Activated CD4-positive, alpha-beta T cell treated with anti-CD3 and anti-CD28 coated beads for 36 hours (primary cell): ENCODE results near the gene NKX2-3. TPM values are rescaled to one million over a fixed set of nuclear protein-coding genes. Genes with fewer than 3 reads are reported as not detected.

Source experiments
- ATAC-seq: fragments of 200-7000 bp; cut with Tn5 transposase; one replicate; pipeline ENCODE4 v1.10.0; 2021; ENCODE audit warnings: mild to moderate bottlenecking, moderate library complexity
- CTCF ChIA-PET: fragments of 350-600 bp; sonication (Branson Sonifier 250); formaldehyde crosslinking; loops from one replicate; lab custom pipeline; 2021; ENCODE audit warnings: antibody characterized with exemption; lab: Charles Lee
- POLR2A ChIA-PET: fragments of 350-600 bp; sonication (Branson Sonifier 250); formaldehyde crosslinking; loops from one replicate; lab custom pipeline; 2021; ENCODE audit warnings: antibody characterized with exemption, inconsistent platforms; lab: Charles Lee
- DNase-seq: peaks from one replicate; pipeline ENCODE4 v3.0.0-alpha.2; 2020
- H3K27ac Mint-ChIP-seq: one replicate; pipeline ENCODE4 v1.8.0; 2021; ENCODE audit warnings: mixed read lengths
- H3K27me3 Mint-ChIP-seq: one replicate; pipeline ENCODE4 v1.8.0; 2021; ENCODE audit warnings: mixed read lengths
- H3K36me3 Mint-ChIP-seq: one replicate; pipeline ENCODE4 v1.8.0; 2021; ENCODE audit warnings: low read depth, mixed read lengths
- H3K4me1 Mint-ChIP-seq: one replicate; pipeline ENCODE4 v1.8.0; 2021; ENCODE audit warnings: mixed read lengths
- H3K4me3 Mint-ChIP-seq: one replicate; pipeline ENCODE4 v1.8.0; 2021; ENCODE audit warnings: mild to moderate bottlenecking, moderate library complexity, mixed read lengths
- H3K9me3 Mint-ChIP-seq: one replicate; pipeline ENCODE4 v1.8.0; 2021; ENCODE audit warnings: low read depth, mixed read lengths
- intact Hi-C, 2 experiments: fragments of 100-400 bp; cut with DNase I in 1 of 2; cut with micrococcal nuclease in 1 of 2; formaldehyde crosslinking; loops; one replicate each; pipeline versions ENCODE4 v1.14.2 to v1.15.1; 2022 to 2024; cut with DNase I, micrococcal nuclease
- total RNA-seq, 2 experiments: library from RNA; stranded (reverse); gene quantifications; one replicate each; pipeline ENCODE4 v1.2.3, GENCODE V29; 2021

NKX2-3 gene
- total RNA-seq, 2 experiments from 2014 or later, result not detected

- POLR2A ChIA-PET, result no interaction called here
- H3K27me3 Mint-ChIP-seq, result peaks cover 83% of the 10 kb centered on the region
- intact Hi-C loops, result loop anchor here (5.0 to 10.0 kb wide), 2 partner anchors 293 to 296 kb away; partner anchors contain the start of gene HPSE2 (in 1 of the 2)
Observed at GRCh38 chr10:99527526-99528493, 4.9 kb upstream of the NKX2-3 start.

GRCh38 chr10:99528494-99529441 is 4.0 kb upstream of the NKX2-3 start:
- POLR2A ChIA-PET, result no interaction called here
- peaks cover 26% of the 10 kb centered on the region for H3K4me1 Mint-ChIP-seq
- no peak overlapping the region for H3K4me3 Mint-ChIP-seq
- H3K27me3 Mint-ChIP-seq, result peaks cover 85% of the 10 kb centered on the region
- intact Hi-C loops, result loop anchor here (5.0 to 10.0 kb wide), 2 partner anchors 294 to 296 kb away; partner anchors contain the start of gene HPSE2 (in 1 of the 2)
- no peaks in the 10 kb centered on the region for H3K36me3 Mint-ChIP-seq
- H3K27ac Mint-ChIP-seq, result no peak overlapping the region
- CTCF ChIA-PET, result interaction anchor here (0.8 to 1.3 kb wide), 3 partner anchors 30 to 93 kb away, joined by 3 to 4 read pairs (median 3); no protein-coding TSS in a partner anchor
- DNase-seq (no peak), ATAC-seq (no peak)
- H3K9me3 Mint-ChIP-seq, result no peaks in the 10 kb centered on the region

More at GRCh38 chr10:99527526-99528493, 4.9 kb upstream of the NKX2-3 start:
- Mint-ChIP-seq H3K27ac (no peak overlapping the region), H3K9me3 (no peaks in the 10 kb centered on the region), H3K4me3 (no peak overlapping the region), H3K36me3 (no peaks in the 10 kb centered on the region), H3K4me1 (peaks cover 29% of the 10 kb centered on the region)
- ATAC-seq, result no peak
- no peak for DNase-seq
- CTCF ChIA-PET, result no interaction called here

- no peak for DNase-seq
- H3K4me1 Mint-ChIP-seq, result peaks cover 33% of the 10 kb centered on the region
- ChIA-PET POLR2A (no interaction called here), CTCF (interaction anchor here (0.8 to 1.3 kb wide), 3 partner anchors 29 to 94 kb away, joined by 3 to 4 read pairs (median 3); no protein-coding TSS in a partner anchor)
- H3K27ac Mint-ChIP-seq, result no peak overlapping the region
- no peaks in the 10 kb centered on the region for H3K9me3 Mint-ChIP-seq
- ATAC-seq, result no peak
- H3K36me3 Mint-ChIP-seq, result no peaks in the 10 kb centered on the region
- H3K27me3 Mint-ChIP-seq, result peaks cover 87% of the 10 kb centered on the region
- intact Hi-C loops, result loop anchor here (5.0 to 10.0 kb wide), 5 partner anchors 97 to 1705 kb away; partner anchors contain the start of genes TLX1 (in 2 of the 2), GOT1 (in 1 of the 2) and HPSE2 (in 1 of the 2)
- peak overlapping the region; percentile 21 for H3K4me3 Mint-ChIP-seq
Observed at GRCh38 chr10:99529591-99530107, 3.1 kb upstream of the NKX2-3 start.

GRCh38 chr10:99530108-99531025 is 2.4 kb upstream of the NKX2-3 start:
- ChIA-PET POLR2A (no interaction called here), CTCF (interaction anchor here (0.8 to 1.3 kb wide), 4 partner anchors 28 to 94 kb away, joined by 3 to 5 read pairs (median 4); no protein-coding TSS in a partner anchor)
- Mint-ChIP-seq H3K27me3 (peaks cover 86% of the 10 kb centered on the region), H3K9me3 (no peaks in the 10 kb centered on the region), H3K36me3 (no peaks in the 10 kb centered on the region), H3K4me1 (peaks cover 33% of the 10 kb centered on the region), H3K4me3 (peak overlapping the region; percentile 21), H3K27ac (no peak overlapping the region)
- intact Hi-C loops, result loop anchor here (5.0 to 10.0 kb wide), 3 partner anchors 98 to 1704 kb away; partner anchors contain the start of genes TLX1 (in 2 of the 2) and GOT1 (in 1 of the 2)
- ATAC-seq (no peak), DNase-seq (peak; percentile 24)

GRCh38 chr10:99531026-99531695 is 1.6 kb upstream of the NKX2-3 start:
- ATAC-seq (no peak), DNase-seq (no peak)
- Mint-ChIP-seq H3K27me3 (peaks cover 84% of the 10 kb centered on the region), H3K36me3 (no peaks in the 10 kb centered on the region), H3K4me3 (no peak overlapping the region), H3K27ac (no peak overlapping the region), H3K9me3 (no peaks in the 10 kb centered on the region), H3K4me1 (peaks cover 40% of the 10 kb centered on the region)
- intact Hi-C loops, result loop anchor here (5.0 to 10.0 kb wide), 3 partner anchors 99 to 1704 kb away; partner anchors contain the start of genes TLX1 (in 2 of the 2) and GOT1 (in 1 of the 2)
- ChIA-PET POLR2A (no interaction called here), CTCF (interaction anchor here (0.8 kb wide), 1 partner anchor 95 kb away, joined by 5 read pairs; no protein-coding TSS in a partner anchor)

- H3K36me3 Mint-ChIP-seq, result no peaks in the 10 kb centered on the region
- peaks cover 43% of the 10 kb centered on the region for H3K4me1 Mint-ChIP-seq
- no peak for DNase-seq
- H3K27ac Mint-ChIP-seq, result no peak overlapping the region
- no peak for ATAC-seq
- no peaks in the 10 kb centered on the region for H3K9me3 Mint-ChIP-seq
- intact Hi-C loops, result loop anchor here (5.0 to 10.0 kb wide), 3 partner anchors 100 to 1703 kb away; partner anchors contain the start of genes TLX1 (in 2 of the 2) and GOT1 (in 1 of the 2)
- H3K27me3 Mint-ChIP-seq, result peaks cover 82% of the 10 kb centered on the region
- ChIA-PET CTCF (interaction anchor here (0.8 kb wide), 1 partner anchor 81 kb away, joined by 3 read pairs; no protein-coding TSS in a partner anchor), POLR2A (no interaction called here)
- peak overlapping the region; percentile 24 for H3K4me3 Mint-ChIP-seq
Observed at GRCh38 chr10:99531696-99532593, 797 bp upstream of the NKX2-3 start.

- DNase-seq (no peak), ATAC-seq (no peak)
- Mint-ChIP-seq H3K27me3 (peaks cover 85% of the 10 kb centered on the region), H3K27ac (no peak overlapping the region), H3K36me3 (no peaks in the 10 kb centered on the region), H3K9me3 (no peaks in the 10 kb centered on the region), H3K4me1 (peaks cover 39% of the 10 kb centered on the region), H3K4me3 (peak overlapping the region; percentile 33)
- intact Hi-C loops, result loop anchor here (5.0 to 10.0 kb wide), 3 partner anchors 101 to 1701 kb away; partner anchors contain the start of genes TLX1 (in 2 of the 2) and GOT1 (in 1 of the 2)
- ChIA-PET CTCF (no interaction called here), POLR2A (interaction anchor here (0.6 kb wide), 1 partner anchor 43 kb away, joined by 3 read pairs; no protein-coding TSS in a partner anchor)
Observed at GRCh38 chr10:99533496-99534449, 1.0 kb downstream of the NKX2-3 start.

GRCh38 chr10:99534450-99534938 is 1.8 kb downstream of the NKX2-3 start:
- H3K36me3 Mint-ChIP-seq, result no peaks in the 10 kb centered on the region
- no peaks in the 10 kb centered on the region for H3K9me3 Mint-ChIP-seq
- H3K27ac Mint-ChIP-seq, result no peak overlapping the region
- CTCF ChIA-PET, result interaction anchor here (0.6 kb wide), 1 partner anchor 70 kb away, joined by 5 read pairs; no protein-coding TSS in a partner anchor
- intact Hi-C loops, result loop anchor here (5.0 to 10.0 kb wide), 3 partner anchors 102 to 1700 kb away; partner anchors contain the start of genes TLX1 (in 2 of the 2) and GOT1 (in 1 of the 2)
- peak overlapping the region; percentile 33 for H3K4me3 Mint-ChIP-seq
- no peak for DNase-seq
- peaks cover 85% of the 10 kb centered on the region for H3K27me3 Mint-ChIP-seq
- no peak for ATAC-seq
- H3K4me1 Mint-ChIP-seq, result peaks cover 36% of the 10 kb centered on the region
- POLR2A ChIA-PET, result no interaction called here
